Activated CD8-positive, alpha-beta memory T cell treated with anti-CD3 and anti-CD28 coated beads, Interleukin-2, amount 50 U/mL, for 24 hours (primary cell): ENCODE measurements around the gene RPRD1A.
A peak's percentile ranks its signal among the peaks of the same experiment; 100 is the strongest.
"Not testable (repeated sequence)": the region's sequence is repeated elsewhere in the genome, so short reads cannot be mapped to it uniquely, and the experiment has no call there.

ENCODE experiments used
- DNase-seq: peaks from one replicate; pipeline ENCODE4 v3.0.0-alpha.2; 2020; ENCODE audit errors: extremely low read depth

RPRD1A gene, protein sequence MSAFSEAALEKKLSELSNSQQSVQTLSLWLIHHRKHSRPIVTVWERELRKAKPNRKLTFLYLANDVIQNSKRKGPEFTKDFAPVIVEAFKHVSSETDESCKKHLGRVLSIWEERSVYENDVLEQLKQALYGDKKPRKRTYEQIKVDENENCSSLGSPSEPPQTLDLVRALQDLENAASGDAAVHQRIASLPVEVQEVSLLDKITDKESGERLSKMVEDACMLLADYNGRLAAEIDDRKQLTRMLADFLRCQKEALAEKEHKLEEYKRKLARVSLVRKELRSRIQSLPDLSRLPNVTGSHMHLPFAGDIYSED

GRCh38 chr18:36067055-36067957 lies at the start of gene RPRD1A:
Gene RPRD1A, minus strand, starts transcription at chr18:36067559. Its CDS starts 155 bp downstream, at chr18:36067404.
- peak; percentile 91 for DNase-seq

DNA sequence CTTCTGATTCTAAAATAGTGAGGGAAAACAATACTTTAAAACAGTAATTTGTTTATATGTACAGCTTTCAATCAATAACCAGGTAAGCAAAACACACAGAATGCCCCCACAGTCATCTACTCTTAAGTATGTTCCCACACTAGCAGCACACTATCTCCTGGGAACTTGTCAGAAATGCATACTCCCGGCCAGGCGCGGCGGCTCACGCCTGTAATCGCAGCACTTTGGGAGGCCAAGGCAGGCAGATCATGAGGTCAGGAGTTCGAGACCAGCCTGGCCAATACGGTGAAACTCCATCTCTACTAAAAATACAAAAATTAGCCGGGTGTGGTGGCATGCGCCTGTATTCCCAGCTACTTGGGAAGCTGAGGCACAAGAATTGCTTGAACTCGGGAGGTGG lies 49.4 kb upstream of the RPRD1A start:
- not testable (repeated sequence) for DNase-seq

GRCh38 chr18:36114738-36115137 lies 47.4 kb upstream of the RPRD1A start:
- DNase-seq: no peak

DNA sequence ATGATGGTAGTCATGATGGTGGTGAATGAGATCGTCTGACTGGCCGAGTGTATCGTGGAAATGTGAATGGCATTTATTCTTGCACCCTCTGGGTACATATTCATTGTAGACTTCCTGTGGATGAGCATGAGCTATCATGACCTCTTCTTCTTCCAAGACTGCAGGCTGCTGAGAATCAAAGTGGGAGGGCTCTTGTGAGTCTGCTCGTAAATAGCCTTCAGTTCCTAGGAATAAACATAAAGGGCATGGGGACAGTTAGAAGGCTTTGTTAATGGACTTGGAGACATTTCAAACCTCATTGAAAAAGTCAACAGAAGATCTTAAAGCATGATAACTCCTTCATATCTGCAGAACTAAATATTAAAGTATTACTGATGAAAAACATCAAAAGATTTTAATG lies 46.9 kb upstream of the RPRD1A start:
- DNase-seq: no peak

- no peak for DNase-seq
These were observed 44.9 kb upstream of the RPRD1A start for GRCh38 chr18:36112302-36112701.

- DNase-seq: no peak
These were observed 42.4 kb upstream of the RPRD1A start for GRCh38 chr18:36109737-36110136.

DNA sequence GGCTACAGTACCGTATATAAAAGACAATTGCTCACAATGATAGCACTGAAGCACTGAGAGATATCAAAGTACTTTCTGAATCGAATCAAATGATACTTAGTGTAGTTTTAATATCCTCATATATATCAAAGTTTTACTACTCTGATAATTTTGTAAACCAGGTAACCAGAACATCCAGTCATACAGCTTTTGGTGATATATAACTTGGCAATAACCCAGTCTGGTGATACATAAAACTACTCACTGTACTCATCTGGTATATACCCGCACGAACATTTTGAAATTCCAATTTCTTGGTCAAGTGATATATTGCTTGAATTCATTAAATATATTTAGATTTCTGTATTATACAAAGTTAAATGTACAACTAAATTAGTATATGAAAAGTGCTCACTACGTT lies 41.2 kb upstream of the RPRD1A start:
- DNase-seq: no peak

DNA sequence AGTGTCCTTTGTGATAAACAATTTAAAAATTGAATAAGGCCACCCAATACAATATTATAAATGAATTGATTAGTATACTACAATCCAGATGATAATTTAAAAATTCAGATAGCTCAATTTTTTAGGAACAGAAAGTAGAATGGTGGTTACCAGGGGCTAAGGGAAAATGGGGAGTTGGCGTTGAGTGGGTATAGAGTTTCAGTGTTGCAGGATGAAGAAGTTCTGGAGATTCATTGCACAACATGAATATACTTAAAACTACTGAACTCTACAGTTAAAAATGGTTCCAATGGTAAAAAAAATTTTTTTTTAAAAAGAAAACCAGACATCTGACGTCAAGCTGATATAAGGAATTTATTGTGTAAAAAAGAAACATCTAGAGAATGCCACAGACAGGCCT lies 40.8 kb upstream of the RPRD1A start:
- no peak for DNase-seq

- no peak for DNase-seq
These were observed 40.1 kb upstream of the RPRD1A start for GRCh38 chr18:36107477-36107876.

DNA sequence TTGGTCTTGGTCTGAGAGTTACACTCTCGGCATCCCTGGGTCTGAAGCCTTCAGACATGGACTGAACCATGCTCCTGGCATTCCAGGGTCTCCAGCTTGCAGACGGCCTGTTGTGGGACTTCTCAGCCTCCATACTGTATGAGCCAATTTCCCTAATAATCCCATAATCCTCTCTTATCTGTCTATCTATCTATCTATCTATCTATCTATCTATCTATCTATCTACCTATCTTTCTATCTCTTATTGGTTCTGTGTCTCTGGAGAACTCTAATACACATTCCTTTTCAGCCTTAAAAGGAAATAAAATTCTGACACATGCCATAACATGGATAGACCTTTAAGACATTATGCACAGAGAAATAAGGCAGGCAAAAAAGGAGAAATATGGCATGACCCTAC lies 37.4 kb upstream of the RPRD1A start:
- no peak for DNase-seq

- DNase-seq: no peak
These were observed 34.6 kb upstream of the RPRD1A start for GRCh38 chr18:36101943-36102342.

GRCh38 chr18:36099311-36099710 lies 32.0 kb upstream of the RPRD1A start:
- no peak for DNase-seq

GRCh38 chr18:36096955-36097354 lies 29.6 kb upstream of the RPRD1A start:
- DNase-seq: no peak

DNA sequence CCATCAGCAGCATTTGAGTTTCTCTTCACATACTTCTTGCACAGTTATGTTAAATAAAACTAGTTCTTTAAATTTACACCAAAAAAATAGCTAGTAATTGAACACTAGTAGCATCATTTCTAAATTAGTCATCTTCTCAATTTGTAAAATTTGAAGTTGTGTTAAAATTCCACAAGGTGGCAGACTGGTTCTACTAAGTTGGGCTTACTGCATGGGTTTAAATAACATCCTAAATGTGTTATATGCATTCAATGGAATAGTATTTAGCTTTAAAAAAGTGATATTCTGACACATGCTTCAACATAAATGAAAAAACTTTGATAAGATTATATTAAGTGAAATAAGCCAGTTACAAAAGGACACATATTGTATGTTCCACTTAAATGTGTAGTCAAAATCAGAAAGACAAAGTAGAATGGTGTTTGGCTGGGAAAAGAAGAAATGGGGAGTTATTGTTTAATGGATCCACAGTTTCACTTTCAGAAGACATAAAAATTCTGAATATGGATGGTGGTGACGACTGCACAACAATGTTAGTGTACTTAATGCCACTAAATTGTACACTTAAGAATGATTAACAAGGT lies 28.7 kb upstream of the RPRD1A start:
- no peak for DNase-seq

- DNase-seq: no peak
These were observed 27.1 kb upstream of the RPRD1A start for GRCh38 chr18:36094431-36094830.

DNA sequence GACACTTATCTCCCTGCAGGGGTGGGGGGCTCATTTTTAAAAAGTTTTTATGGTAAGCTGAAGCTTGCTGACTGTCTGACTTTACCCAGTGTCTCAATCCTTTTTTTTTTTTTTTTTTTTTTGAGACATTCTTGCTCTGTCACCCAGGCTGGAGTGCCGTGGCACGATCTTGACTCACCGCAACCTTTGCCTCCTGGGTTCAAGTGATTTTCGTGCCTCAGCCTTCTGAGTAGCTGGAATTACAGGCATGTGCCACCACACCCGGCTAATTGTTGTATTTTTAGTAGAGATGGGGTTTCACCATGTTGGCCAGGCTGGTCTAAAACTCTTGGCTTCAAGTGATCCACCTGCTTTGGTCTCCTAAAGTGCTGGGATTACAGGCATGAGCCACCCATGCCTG lies 24.8 kb upstream of the RPRD1A start:
- not testable (repeated sequence) for DNase-seq

GRCh38 chr18:36089001-36089400 lies 21.6 kb upstream of the RPRD1A start:
- DNase-seq: no peak

DNA sequence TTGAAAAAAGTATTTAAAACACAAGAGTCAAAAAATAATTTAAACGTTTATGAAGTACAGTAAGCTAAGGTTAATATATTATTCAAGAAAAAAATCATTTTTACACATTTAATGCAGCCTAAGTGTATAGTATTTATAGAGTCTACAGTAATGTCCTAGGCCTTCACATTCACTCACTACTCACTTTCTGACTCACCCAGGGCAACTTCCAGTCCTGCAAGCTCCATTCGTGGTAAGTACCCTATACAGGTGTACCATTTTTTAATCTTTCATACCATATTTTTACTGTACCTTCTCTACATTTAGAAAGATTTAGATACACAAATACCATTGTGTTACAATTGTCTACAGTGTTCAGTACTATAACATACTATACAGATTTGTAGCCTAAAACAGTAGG lies 20.9 kb upstream of the RPRD1A start:
- DNase-seq: no peak

DNA sequence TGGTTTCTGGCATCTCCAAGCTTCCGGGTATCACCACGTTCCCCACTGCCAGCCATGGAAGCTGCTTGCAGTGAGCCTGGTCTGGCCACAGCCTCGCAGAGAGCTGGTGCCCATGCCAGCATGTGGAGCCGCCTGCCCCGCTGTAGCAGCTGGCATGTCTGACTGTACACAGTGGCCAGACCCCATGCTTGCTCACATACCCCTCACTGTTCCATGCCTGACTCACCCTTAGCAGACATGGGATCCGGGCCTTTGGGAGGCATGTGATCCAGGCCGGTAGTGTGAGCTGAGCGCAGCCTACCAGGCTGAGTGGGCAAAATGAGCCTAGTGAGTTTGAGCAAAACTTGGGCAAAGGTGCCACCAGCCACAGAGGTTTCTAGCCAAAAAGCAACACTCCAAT lies 18.8 kb upstream of the RPRD1A start:
- no peak for DNase-seq

DNA sequence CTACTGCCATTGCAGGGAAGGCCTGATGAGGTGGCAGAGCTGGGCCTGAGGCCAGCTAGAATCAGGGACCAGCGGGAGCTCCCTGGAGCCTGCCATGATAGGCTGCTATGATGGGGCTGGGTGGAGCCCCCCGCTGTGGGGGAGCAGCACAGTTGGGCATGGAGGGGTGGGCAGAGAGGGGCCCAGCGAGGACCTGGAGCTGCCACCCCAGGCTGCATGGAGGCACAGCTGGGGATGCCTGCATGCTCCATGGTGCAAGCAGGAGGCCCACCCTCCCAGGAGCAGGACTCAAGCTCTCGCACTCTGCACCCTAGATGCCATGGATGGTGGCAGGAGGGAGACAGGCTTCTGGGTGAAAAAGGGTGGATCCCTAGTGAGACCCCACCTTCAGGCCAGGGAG lies 17.8 kb upstream of the RPRD1A start:
- DNase-seq: no peak

GRCh38 chr18:36083729-36084128 lies 16.4 kb upstream of the RPRD1A start:
- DNase-seq: no peak

DNA sequence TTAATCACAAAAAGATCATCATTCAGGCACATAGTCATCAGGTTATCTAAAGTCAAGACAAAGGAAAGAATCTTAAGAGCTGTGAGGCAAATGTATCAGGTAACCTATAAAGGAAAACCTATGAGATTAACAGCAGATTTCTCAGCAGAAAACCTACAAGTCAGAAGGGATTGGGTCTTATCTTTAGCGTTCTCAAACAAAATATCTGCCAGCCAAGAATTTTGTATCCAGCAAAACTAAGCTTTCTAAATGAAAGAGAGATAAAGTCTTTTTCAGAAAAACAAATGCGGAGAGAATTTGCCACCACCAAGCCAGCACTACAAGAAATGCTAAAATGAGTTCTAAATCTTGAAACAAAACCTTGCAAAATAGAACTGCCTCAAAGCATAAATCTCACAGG lies 13.8 kb upstream of the RPRD1A start:
- DNase-seq: not testable (repeated sequence)
